GM12878 (cell line): ENCODE measurements around the gene SPHK1. TPM values are rescaled to one million over a fixed set of nuclear protein-coding genes. Genes with fewer than 3 reads are reported as not detected.

Experiments
- BRCA1 ChIP-seq: IDR thresholded peaks from 2 replicates; pipeline ENCODE4 v1.6.1; 2011; ENCODE audit warnings: low read depth, low read length, improper control_type of control experiment
- CBX3 ChIP-seq: fragments of 200-600 bp; sonication (generic); IDR thresholded peaks from 2 replicates; pipeline ENCODE4 v1.6.1; 2016; ENCODE audit warnings: low read depth, borderline replicate concordance
- CBX5 ChIP-seq: sonication (generic); IDR thresholded peaks from 2 replicates; pipeline ENCODE4 v1.6.1; 2016; ENCODE audit warnings: low read depth, moderate library complexity, mild to moderate bottlenecking, inconsistent platforms
- FOS ChIP-seq: IDR thresholded peaks from 3 replicates; pipeline ENCODE4 v1.6.1; 2011; ENCODE audit warnings: borderline replicate concordance; ENCODE audit not compliant: insufficient read length; ENCODE audit errors: extremely low read depth
- HCFC1 ChIP-seq: fragments of 150-350 bp; IDR thresholded peaks from 2 replicates; pipeline ENCODE4 v1.6.1; 2014; ENCODE audit warnings: low read length
- MTA2 ChIP-seq: fragments of 450-650 bp; IDR thresholded peaks from 2 replicates; pipeline ENCODE4 v1.6.1; 2016; ENCODE audit warnings: low read depth, mild to moderate bottlenecking, moderate library complexity
- MTA3 ChIP-seq: IDR thresholded peaks from 2 replicates; pipeline ENCODE4 v1.6.1; 2012; ENCODE audit warnings: low read length, inconsistent platforms, borderline replicate concordance
- MYB ChIP-seq: fragments of 150-350 bp; IDR thresholded peaks from 2 replicates; pipeline ENCODE4 v1.6.1; 2014; ENCODE audit warnings: mild to moderate bottlenecking, low read depth, low read length, borderline replicate concordance
- NBN ChIP-seq: fragments of 450-650 bp; IDR thresholded peaks from 2 replicates; pipeline ENCODE4 v1.6.1; 2016
- POU2F2 ChIP-seq: IDR thresholded peaks from 3 replicates; pipeline ENCODE4 v1.6.1; 2011; ENCODE audit warnings: low read depth, mild to moderate bottlenecking, low read length, borderline replicate concordance
- SMAD1 ChIP-seq: fragments of 450-650 bp; IDR thresholded peaks from 2 replicates; pipeline ENCODE4 v1.6.1; 2018; ENCODE audit warnings: mild to moderate bottlenecking, low read depth; ENCODE audit not compliant: partially characterized antibody
- SUZ12 ChIP-seq: fragments of 200-600 bp; sonication (generic); IDR thresholded peaks from one replicate; pipeline ENCODE4 v1.6.1; 2018; ENCODE audit warnings: antibody characterized with exemption, mild to moderate bottlenecking; ENCODE audit not compliant: unreplicated experiment
- TCF7 ChIP-seq: IDR thresholded peaks from 2 replicates; pipeline ENCODE4 v1.6.1; 2014; ENCODE audit warnings: antibody characterized with exemption, borderline replicate concordance
- WRNIP1 ChIP-seq: IDR thresholded peaks from 2 replicates; pipeline ENCODE4 v1.6.1; 2011; ENCODE audit warnings: low read depth, low read length, improper control_type of control experiment, borderline replicate concordance
- polyA plus RNA-seq, 11 experiments: library from polyadenylated mRNA; depleted of rRNA in 4 of 11; unstranded in 6 of 11; stranded (reverse) in 5 of 11; fragments of >200 nt; fragmentation: Nextera tagmentation in 4 of 11; fragmentation: Illumina TruSeq in 1 of 11; extraction: Ambion mirVana in 4 of 11; extraction: Trizol in 1 of 11; gene quantifications; 1 replicate in 1 of 11; 2 replicates in 10 of 11; pipeline versions ENCODE4 v1.2.1 to v1.2.3, GENCODE V29; 2011 to 2016; ENCODE audit warnings: inconsistent platforms in 2 of 11, missing spikeins in 2 of 11, low read depth in 1 of 11
- total RNA-seq, 4 experiments: library from RNA; depleted of rRNA in 3 of 4; stranded (reverse); fragments of >200 nt in 3 of 4; fragmentation: Illumina TruSeq in 1 of 4; extraction: Trizol in 1 of 4; gene quantifications; 2 replicates each; pipeline versions ENCODE4 v1.2.1 to v1.2.3, GENCODE V29; 2013 to 2021
- TF ChIP-seq, protein P1 (sequence below): fragments of 450-650 bp; IDR thresholded peaks from 2 replicates; pipeline ENCODE4 v1.6.1; 2016; ENCODE audit warnings: mild to moderate bottlenecking
- TF ChIP-seq, protein P2 (sequence below): fragments of 150-350 bp; IDR thresholded peaks from 2 replicates; pipeline ENCODE4 v1.6.1; 2014; ENCODE audit warnings: mild to moderate bottlenecking, low read depth, low read length
- TF ChIP-seq, protein P3 (sequence below): IDR thresholded peaks from 2 replicates; pipeline ENCODE4 v1.6.1; 2012; ENCODE audit warnings: low read depth, low read length, improper control_type of control experiment
- TF ChIP-seq, protein P4 (sequence below): fragments of 450-650 bp; conservative IDR thresholded peaks from 2 replicates; pipeline ENCODE4 v1.6.1; 2017; ENCODE audit warnings: mild to moderate bottlenecking, moderate library complexity
- TF ChIP-seq, protein P5 (sequence below): IDR thresholded peaks from 2 replicates; pipeline ENCODE4 v1.6.1; 2012; ENCODE audit warnings: low read depth, low read length, improper control_type of control experiment

Gene SPHK1
- total and polyA plus RNA-seq, 10 of the 15 experiments (the other 5 are each of a cell fraction or from before 2014, with no cell fraction given) = 0.09 to 1.1 (median 0.36) TPM; not detected in 2

DNA sequence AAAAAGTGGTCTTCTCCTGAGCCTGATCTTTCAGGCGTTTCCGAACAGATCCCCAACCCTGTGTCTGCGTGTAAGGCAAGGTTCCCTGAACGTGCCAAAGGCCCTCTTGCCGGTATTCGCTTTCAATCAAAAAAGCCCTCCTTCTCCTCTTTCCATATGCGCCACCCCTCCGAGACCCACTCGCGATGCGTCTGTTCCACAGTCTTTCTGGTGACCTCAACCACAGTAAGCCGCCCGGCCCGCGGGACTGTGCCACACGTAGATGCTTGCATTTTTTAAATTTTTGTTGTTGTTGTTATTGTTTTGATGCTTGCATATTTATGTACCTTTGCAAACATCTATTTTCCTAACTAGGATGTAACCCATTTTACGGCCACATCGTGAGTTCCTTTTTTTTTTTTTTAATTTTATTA, 30.1 kb upstream of the SPHK1 start (continued):
- TF ChIP-seq SMAD1 (no peak), NBN (no peak; the same call in 1 of the 2 replicates), CBX3 (no peak), SUZ12 (no peak), MTA3 (no peak), MTA2 (0 out of 2 replicates have a peak, but pooled peaks have one; percentile 7), BRCA1 (no peak), CBX5 (no peak), WRNIP1 (0 out of 2 replicates have a peak, but pooled peaks have one; percentile 11), MYB (no peak), HCFC1 (no peak), FOS (no peak), TCF7 (no peak), POU2F2 (no peak)
- TF ChIP-seq, protein P1, sequence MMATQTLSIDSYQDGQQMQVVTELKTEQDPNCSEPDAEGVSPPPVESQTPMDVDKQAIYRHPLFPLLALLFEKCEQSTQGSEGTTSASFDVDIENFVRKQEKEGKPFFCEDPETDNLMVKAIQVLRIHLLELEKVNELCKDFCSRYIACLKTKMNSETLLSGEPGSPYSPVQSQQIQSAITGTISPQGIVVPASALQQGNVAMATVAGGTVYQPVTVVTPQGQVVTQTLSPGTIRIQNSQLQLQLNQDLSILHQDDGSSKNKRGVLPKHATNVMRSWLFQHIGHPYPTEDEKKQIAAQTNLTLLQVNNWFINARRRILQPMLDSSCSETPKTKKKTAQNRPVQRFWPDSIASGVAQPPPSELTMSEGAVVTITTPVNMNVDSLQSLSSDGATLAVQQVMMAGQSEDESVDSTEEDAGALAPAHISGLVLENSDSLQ = 0 out of 2 replicates have a peak, but pooled peaks have one; percentile 1
- TF ChIP-seq, protein P2, sequence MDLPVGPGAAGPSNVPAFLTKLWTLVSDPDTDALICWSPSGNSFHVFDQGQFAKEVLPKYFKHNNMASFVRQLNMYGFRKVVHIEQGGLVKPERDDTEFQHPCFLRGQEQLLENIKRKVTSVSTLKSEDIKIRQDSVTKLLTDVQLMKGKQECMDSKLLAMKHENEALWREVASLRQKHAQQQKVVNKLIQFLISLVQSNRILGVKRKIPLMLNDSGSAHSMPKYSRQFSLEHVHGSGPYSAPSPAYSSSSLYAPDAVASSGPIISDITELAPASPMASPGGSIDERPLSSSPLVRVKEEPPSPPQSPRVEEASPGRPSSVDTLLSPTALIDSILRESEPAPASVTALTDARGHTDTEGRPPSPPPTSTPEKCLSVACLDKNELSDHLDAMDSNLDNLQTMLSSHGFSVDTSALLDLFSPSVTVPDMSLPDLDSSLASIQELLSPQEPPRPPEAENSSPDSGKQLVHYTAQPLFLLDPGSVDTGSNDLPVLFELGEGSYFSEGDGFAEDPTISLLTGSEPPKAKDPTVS = no peak
- TF ChIP-seq, protein P3, sequence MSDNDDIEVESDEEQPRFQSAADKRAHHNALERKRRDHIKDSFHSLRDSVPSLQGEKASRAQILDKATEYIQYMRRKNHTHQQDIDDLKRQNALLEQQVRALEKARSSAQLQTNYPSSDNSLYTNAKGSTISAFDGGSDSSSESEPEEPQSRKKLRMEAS = no peak
- TF ChIP-seq, protein P4, sequence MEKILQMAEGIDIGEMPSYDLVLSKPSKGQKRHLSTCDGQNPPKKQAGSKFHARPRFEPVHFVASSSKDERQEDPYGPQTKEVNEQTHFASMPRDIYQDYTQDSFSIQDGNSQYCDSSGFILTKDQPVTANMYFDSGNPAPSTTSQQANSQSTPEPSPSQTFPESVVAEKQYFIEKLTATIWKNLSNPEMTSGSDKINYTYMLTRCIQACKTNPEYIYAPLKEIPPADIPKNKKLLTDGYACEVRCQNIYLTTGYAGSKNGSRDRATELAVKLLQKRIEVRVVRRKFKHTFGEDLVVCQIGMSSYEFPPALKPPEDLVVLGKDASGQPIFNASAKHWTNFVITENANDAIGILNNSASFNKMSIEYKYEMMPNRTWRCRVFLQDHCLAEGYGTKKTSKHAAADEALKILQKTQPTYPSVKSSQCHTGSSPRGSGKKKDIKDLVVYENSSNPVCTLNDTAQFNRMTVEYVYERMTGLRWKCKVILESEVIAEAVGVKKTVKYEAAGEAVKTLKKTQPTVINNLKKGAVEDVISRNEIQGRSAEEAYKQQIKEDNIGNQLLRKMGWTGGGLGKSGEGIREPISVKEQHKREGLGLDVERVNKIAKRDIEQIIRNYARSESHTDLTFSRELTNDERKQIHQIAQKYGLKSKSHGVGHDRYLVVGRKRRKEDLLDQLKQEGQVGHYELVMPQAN = peak; percentile 84
- TF ChIP-seq, protein P5, sequence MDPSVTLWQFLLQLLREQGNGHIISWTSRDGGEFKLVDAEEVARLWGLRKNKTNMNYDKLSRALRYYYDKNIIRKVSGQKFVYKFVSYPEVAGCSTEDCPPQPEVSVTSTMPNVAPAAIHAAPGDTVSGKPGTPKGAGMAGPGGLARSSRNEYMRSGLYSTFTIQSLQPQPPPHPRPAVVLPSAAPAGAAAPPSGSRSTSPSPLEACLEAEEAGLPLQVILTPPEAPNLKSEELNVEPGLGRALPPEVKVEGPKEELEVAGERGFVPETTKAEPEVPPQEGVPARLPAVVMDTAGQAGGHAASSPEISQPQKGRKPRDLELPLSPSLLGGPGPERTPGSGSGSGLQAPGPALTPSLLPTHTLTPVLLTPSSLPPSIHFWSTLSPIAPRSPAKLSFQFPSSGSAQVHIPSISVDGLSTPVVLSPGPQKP = no peak
- TF ChIP-seq, all 136 proteins: peak for 5
